Mesenteric fat pad (tissue), 1 donor: Measurements from ENCODE around the gene TGFA. TPM values are rescaled to one million over a fixed set of nuclear protein-coding genes. Genes with fewer than 3 reads are reported as not detected.

Experiments used
- DNase-seq: peaks from one replicate; pipeline ENCODE4 v3.0.0-alpha.2; 2020; ENCODE audit warnings: low spot score
- total RNA-seq: library from RNA; stranded (reverse); fragmentation: NEBNext Ultra II Directional; extraction: Animal tissue kit (Norgen Biotek cat#: 25700); gene quantifications from one replicate; pipeline ENCODE4 v1.2.1, GENCODE V29; 2021
- donor health status: DM: yes; HTN: yes; CAD: no.

TGFA gene
- total RNA-seq, 1 donor from 2014 or later = 2.2 TPM

GRCh38 chr2:70420143-70420542, 133.5 kb downstream of the TGFA start:
- no peak for DNase-seq

DNA sequence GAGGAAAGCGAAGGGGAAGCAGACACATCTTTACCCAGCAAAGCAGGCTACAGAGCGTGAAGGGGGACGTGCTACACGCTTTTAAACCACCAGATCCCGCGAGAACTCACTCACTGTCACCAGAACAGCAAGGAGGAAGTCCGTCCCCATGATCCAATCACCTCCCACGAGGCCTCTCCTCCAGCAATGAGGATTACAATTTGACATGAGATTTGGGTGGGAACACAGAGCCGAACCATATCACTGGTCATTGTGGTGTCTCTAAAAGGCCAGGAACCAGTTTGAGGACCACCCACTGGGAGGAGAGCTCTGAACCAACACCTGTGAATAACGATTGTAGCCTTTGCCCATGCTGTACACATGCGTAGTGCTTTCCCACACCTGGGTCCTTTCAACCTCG, 135.1 kb downstream of the TGFA start:
- no peak for DNase-seq

GRCh38 chr2:70417011-70417410, 136.6 kb downstream of the TGFA start:
- DNase-seq = no peak

DNA sequence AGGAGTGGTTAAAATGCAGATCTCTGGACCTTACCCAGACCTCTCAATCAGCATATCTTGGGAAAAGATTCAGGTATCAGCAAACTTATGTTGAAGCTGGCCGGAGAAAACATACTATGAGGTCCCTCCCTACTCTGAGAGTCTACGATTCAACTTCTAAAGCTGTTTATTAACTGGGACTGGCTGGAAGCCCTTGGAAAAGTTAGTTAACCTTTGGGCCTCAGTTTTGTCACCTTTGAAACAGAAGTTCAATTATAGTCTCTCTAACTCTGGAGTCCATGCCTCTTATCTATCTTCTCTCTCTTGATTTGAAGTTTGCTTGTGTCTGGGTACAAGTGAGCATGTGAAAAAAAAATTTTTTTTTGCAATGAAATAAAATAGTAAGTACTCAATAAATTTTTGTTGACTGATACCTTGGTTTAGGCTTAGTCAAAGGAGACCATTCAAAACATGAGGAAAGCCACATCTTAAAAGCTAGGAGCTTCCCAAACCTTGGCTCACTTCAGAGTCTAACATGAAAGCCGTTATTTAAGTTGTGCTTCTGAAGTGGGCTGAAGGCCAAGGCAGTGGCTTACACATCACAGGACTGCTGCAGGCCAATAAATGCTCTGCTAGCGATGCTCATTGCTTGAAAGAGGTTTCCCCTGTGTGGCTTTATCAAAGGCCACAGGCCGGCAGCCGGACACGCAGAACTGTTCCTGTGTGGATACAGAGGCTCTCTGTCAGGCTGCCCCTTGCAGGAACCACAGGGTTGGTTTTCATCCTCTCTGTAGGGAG, 141.1 kb downstream of the TGFA start:
- DNase-seq = no peak

GRCh38 chr2:70411483-70412125, 142.0 kb downstream of the TGFA start:
- no peak for DNase-seq

GRCh38 chr2:70403267-70404053, 150.2 kb downstream of the TGFA start:
- no peak for DNase-seq

DNA sequence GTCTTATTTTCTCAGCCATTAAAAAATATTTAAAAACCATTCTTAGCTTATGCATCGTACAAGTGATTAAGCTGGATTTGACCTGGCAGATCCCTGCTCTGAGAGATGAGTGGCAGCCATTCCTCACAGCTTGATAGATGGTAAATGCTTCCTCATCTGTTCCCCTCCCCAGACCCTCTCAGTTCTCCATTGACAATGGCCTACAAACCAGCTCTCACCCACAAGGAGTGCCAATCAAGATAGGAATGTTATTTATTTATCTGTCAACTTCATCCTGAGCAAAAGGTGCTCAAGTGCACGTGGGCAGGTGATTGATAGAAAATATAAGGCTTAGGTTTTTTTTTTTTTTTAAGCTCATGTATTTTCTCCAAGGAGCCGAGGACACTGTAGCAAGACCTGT, 153.1 kb downstream of the TGFA start:
- no peak for DNase-seq

- DNase-seq = no peak
These were observed 154.6 kb downstream of the TGFA start for GRCh38 chr2:70399046-70399445.

Other genes with a start within 250 kb of the TGFA start
- gene ADD2, start 214.4 kb upstream of the TGFA start, total RNA-seq = 3.3 TPM
- not detected for gene FIGLA, start 236.8 kb upstream of the TGFA start, total RNA-seq